ENCODE data around the gene ANGPTL4.
"Not testable (repeated sequence)": the region's sequence is repeated elsewhere in the genome, so short reads cannot be mapped to it uniquely, and the experiment has no call there.

Gene ANGPTL4

DNA sequence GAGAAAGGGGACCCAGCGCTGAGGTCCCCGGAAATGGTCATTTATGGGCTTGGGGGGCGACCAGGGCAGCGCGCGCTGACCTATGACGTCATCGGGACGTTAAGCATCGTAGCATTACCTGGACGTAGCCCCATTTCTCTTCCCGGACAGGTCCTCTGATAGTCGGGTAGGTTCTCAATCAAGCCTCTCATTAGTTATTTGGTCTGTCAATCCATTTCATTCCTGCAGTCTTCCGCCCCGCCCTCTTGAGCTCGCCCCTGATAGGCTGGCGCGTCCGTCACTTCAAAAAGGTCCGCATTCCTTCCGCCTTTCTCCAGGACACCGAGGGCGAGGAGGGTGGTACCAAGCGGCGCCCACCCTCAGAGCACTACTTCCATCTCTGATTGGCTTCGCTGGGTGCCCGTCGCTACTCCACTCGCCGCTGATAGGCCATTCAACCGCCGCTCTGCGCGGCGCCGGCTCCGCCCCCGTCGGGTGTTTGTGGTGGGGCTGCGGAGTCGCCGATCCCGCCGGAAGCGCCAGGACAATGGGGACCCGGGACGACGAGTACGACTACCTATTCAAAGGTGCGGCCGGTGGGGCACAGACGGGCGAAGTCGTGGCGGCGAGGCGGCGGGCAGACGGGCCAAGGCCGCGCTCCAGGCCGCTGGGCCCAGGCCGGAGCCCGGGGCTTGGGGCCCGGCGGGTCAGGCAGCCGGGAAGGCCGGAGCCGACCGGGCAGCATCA, 26.1 kb downstream of the ANGPTL4 start, which contains the start of gene RAB11B:
Gene RAB11B (plus strand): TSS at position 470 of the 726 bp plus-strand sequence. CDS start 57 bp downstream, at position 527.
- DNase-seq (ENCODE audit: low spot score): peak; percentile 100

DNA sequence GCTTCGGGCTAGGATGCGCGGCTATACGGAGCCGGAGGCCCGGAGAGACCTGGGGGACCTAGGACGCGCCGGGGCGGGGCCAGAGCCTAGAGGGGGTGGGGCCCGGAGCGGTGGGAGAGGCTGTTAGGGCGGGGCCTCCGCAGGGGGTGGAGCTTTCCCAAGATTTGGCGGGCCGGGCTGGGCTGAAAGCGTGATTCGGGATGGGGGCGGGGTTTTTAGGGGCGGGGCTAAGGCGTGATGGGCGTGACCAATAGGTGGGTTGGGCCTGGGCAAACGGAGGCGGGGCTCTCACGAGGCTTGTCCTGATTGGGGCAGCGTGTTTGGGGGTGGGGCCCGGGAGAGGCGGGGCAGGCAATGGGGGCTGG, 26.6 kb downstream of the ANGPTL4 start:
- DNase-seq (ENCODE audit: low spot score): peak; percentile 87

DNA sequence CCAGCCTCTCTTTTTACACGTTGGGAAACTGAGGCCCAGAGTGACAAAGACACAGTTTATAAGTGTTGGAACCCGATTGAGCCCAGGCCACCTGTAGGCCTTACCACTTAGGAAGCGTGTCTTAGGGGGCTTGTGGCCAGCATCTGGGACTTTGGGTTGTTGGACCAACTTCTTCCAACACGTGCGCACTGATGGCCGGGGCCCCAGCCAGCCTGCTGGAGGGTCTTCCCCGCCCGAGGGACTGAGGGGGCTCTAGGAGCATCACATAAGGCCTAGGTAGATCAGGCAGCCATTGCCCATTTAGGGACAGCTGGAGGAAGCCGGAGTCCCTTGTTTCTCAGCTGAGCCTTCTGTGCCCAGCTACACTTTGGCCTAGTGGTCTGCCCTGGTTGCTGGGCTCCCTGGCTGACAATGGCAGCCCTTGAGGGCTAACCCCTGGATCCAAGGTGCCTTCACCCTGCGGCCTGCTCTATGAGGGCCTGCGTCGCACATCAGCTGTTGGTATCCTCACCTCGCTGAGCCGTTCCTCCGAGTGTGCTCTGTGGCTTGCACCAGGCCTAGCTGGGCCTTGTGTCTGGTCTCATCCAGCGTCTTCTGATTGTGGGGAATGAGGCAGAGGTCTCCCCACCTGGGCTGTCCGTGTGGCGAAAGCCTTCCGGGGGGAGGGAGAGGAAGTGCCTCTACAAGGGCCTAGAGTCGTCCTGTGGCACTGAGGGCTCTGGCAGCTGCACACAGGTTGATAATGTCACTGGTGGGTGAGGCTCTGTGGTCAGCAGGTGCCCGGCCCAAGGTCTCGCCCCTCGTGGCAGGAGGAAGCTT, 27.5 kb downstream of the ANGPTL4 start:
- no peak for DNase-seq (ENCODE audit: low spot score)

DNA sequence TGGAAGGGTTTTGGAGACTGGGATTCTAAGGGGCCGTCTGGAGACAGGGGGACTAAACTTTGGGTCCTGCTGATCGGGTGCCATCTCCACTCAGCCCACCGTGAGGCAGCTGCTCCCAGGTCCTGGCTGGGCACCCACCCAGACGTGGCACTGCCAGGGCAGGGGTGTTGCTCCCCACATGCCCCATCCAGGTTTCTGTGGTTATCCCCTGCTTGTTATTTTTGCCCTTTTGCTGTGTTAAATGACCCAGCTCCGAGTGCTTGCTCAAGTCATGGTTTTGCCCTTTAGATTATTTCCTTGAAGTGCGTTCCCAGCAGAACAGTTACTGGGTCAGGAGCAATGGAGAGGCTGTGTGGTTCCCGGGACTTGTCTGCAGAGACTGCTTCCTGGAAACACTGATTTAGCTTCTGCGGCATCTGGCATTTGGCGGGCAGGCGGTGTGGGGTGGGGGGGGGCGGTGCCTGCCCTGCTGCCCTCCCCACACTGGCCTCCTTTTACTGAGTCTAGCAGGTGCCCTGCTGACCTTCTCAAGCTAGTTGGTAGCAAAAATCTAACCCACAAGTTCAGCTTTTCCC, 28.1 kb downstream of the ANGPTL4 start:
- DNase-seq (ENCODE audit: low spot score): no peak

DNA sequence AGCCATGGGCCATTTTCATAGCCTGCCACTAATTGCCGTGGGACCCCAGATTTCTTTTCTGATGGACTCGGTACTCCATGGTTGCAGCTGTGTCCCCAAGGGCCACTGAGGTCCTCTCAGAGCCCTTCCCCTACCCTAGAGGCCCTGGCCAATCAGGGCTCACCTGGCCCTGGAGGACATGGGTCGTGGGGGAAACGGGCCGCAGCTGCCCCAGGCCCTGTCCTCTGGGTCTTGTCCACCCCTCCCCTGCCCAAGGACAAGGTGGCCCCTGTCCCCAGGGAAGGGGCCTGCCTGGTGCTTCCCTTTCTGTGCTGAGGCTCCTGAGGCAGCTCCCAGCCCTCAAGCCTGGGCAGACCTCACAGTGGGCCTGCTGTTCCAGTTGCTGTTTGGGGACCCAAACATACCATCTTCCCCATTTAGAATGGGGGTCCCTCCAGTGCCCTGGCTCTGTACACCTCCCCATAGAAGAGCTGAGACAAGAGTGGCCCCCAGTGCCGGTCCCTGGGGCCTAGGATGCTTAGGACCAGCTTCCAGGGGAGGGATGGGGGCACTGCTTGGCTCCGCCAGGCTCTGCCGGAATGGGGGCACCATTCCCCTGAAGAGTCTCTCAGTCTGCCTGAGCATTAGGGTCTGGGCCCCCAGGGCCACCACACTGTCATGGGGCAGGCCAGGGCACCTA, 29.4 kb downstream of the ANGPTL4 start:
- no peak for DNase-seq (ENCODE audit: low spot score)

DNA sequence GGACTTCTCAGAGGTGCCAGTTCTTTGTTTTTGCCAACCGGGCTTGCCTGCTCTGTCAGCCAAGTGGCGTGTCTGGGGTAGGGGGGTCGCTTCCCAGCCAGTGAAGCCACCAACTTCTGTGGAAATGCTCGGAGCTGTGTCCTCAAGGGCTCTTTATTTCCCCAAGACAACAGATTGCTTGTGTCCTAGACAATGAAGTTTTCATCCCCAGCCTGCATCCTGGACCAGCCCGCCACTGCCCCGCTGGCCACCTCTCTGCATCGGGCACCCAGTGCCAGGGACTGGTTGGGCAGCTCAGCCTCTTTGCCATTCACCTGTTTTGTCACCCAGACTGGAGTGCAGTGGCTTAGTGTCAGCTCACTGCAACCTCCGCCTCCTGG, 29.9 kb downstream of the ANGPTL4 start:
- no peak for DNase-seq (ENCODE audit: low spot score)

DNA sequence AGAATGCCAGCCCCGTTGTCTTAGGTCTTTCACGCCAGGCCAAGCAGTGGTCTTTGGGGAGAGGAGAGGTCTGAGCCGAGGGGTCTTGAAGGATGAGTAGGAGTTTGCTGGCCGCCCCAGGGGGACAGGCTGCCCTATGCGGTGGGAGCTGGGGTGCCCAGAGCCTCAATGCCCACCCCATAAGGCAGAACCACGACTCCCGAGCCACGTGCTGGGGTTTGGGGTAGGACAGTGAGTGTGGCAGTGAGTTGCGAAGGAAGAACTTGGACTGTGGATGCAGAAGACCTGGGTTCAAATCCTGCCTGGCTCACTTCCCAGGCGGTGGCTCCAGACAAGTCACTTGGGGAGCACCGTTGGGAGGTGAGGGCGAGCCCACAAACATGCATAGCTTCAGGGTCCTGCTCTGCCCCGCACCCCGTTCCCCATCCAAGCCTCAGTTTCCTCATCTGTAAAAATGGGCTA, 31.7 kb downstream of the ANGPTL4 start:
- no peak for DNase-seq (ENCODE audit: low spot score)

DNA sequence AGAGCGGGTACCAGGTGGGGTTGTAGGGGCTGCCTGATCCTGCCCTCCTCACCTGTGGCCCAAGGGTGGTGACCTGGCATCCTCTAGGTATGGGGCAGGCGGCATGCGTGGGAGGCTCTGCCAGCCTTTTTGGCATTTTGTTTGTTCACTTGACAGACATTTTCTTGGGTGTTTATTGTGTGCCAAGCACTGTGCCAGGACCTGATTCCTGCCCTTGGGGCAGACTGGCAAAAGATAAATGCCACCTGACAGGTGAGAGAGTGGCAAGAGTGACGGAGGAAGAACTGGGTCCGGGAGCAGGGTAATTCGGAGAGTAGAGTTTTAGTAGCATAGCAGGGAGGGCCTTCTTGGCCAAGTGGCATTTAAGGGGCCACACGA, 32.2 kb downstream of the ANGPTL4 start:
- no peak for DNase-seq (ENCODE audit: low spot score)

DNA sequence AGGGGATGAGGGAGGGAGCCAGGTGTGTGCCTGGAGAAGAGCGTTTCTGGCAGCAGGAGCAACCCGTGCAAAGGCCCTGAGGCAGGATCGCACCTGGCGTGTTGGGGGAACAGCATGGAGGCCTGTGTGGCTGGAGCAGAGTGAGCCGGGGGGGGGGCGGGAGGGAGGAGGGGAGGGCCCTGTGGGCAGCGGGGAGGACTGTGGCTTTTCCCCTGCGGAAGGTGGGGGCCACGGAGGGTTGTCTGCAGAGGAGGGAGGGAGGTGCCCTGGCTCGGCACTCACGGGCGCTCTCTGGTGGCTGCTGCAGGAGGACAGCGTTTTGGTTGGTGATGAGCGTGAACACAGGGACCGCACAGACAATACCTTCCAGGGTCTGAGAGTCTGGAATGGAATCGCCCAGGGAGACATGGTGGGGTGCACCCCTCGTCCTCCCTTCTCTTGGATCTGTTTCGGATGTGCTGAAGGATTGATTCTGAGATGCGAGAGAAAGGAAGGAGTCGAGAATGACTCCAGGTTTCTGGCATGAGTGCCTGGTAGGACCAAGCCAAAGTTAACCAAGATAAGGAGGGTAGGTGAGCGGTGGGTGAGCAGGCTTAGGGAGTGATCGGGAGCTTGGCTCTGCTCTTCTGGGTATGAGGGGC, 32.7 kb downstream of the ANGPTL4 start:
- DNase-seq (ENCODE audit: low spot score): peak; percentile 58

DNA sequence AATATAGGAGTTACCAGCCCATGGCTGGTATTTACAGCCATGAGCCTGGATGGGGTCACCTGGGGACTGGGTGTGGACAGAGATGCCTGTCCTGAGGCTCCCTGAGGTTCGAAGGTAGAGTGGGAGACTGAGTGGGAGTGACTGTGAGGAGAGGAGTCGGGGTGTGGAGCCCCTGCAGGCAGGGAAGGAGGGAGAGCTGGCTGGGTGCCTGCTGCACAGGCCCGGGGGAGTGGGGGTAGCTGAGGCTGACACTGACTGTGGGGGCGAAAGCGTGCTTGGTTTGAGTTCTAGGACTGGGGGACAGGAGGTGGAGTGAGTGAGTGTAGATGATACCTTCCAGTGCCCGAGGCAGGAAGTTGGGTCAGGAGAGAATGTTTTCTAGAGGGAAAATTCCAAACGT, 33.3 kb downstream of the ANGPTL4 start:
- DNase-seq (ENCODE audit: low spot score): no peak

DNA sequence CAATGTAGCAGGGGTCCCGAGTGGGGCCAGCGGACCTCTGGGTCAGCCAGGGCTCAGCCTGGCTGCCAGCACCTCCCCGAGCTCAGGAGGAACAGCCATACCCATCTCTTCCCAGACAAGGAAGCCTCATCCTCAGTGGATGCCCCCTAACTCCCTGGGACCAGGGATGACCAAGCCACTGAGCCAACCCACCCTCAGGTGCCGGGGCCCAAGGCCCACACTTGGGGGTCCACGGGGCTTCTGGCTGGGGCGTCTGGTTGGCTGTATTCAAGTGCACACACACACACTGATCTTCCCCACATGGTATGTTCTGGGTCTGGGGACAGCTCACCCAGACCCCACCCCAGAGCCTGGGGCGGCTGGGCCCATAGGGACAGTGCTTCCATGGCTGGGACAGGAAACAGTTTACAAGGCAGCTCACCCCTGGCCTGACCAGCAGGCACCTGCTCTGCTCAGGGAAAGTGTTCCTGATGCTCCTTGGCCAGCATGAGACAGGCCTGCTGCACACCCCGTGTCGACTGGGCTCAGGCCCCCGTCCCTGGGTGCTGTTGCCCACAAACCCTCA, 33.9 kb downstream of the ANGPTL4 start:
- no peak for DNase-seq (ENCODE audit: low spot score)

DNA sequence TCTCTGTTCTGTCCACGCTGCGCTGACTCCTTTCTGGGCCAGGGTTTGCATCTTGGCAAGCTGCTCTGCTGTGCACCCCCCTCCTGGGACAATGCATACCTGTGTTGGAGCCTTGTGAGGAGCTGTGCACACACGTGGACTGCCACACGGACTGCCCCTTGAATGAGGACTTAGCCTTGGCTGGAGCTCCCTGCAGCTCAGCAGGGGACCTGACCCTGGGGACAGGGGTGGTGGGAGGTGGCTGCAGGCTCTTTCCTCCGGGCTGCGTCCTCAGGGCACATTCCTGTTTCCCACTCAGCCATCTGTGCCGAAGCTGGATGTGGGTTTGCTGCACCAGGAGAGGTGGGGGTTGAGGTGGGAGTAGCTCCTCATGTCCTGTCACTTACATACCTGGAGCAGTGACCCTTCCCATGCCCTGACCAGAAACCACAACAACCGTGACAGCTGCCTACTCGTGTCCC, 34.4 kb downstream of the ANGPTL4 start:
- DNase-seq (ENCODE audit: low spot score): no peak

DNA sequence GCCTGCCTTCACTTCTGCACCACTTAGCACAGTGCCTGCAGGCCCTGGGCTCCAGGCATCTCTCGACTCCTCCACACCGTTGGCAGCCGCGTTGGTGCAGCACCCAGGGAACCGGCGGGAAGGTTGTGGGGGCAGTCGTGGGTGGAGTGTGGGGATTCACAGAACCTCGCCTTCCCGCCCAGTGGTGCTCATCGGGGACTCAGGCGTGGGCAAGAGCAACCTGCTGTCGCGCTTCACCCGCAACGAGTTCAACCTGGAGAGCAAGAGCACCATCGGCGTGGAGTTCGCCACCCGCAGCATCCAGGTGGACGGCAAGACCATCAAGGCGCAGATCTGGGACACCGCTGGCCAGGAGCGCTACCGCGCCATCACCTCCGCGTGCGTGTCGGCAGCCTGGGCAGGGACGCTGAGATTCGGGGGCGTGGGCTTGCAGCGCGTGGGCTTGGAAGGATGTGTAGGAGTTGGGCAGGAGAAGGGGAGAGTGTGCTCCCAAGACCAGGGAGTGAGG, 35.8 kb downstream of the ANGPTL4 start:
- no peak for DNase-seq (ENCODE audit: low spot score)

DNA sequence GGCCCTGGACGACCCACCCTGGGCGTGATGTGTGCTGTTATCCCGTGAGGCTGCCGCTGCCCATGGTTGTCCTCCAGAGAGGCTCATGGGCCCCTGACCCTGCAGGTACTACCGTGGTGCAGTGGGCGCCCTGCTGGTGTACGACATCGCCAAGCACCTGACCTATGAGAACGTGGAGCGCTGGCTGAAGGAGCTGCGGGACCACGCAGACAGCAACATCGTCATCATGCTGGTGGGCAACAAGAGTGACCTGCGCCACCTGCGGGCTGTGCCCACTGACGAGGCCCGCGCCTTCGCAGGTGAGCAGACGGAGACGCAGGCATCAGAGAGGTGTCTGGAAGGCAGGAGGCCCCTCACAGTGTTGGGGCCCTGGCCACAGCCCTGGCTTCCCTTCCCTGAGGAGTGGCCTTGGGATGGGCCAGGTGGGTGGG, 38.0 kb downstream of the ANGPTL4 start:
- no peak for DNase-seq (ENCODE audit: low spot score)

DNA sequence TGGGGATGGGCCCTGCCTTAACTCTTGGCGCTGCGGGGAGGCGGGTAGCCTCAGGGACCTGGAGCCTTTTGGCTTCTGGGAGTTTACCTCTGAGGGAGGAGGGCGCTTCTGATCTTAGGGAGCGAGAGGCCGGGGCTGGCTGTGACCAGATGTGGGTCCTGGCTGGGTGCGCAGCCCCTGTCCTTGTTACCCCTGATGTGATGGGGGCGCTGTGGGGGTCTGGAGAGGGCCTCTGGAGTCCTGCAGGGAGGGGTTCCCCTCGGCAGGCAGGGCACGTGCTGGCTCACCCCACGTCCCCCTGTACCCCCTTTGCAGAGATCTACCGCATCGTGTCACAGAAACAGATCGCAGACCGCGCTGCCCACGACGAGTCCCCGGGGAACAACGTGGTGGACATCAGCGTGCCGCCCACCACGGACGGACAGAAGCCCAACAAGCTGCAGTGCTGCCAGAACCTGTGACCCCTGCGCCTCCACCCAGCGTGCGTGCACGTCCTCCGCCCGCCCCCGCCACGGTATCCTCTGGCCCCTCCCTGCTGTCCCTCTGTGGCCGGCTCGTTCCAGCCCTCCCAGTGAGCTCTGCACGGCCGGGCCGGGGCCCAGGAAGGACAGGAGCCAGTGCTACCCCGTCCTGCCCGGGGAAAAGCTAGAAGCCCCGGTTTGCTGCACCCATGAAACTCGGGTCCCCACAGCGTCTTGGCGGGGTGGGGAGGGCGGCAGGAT, 39.3 kb downstream of the ANGPTL4 start:
- no peak for DNase-seq (ENCODE audit: low spot score)

DNA sequence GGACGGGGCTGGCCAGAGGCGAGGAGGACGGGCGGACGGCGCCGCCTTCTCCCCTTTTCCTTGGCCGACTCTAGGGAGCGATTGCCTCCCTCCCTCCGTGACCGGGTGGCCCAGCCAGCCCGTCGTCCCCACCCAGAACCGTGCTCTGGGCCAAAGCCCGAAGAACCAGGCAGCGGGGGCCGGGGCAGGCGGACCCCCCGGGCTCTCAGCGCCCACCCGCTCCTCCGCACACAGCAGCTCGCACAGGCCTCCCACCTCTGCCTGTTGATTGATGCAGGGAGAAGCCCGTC, 39.8 kb downstream of the ANGPTL4 start:
- DNase-seq (ENCODE audit: low spot score): no peak

DNA sequence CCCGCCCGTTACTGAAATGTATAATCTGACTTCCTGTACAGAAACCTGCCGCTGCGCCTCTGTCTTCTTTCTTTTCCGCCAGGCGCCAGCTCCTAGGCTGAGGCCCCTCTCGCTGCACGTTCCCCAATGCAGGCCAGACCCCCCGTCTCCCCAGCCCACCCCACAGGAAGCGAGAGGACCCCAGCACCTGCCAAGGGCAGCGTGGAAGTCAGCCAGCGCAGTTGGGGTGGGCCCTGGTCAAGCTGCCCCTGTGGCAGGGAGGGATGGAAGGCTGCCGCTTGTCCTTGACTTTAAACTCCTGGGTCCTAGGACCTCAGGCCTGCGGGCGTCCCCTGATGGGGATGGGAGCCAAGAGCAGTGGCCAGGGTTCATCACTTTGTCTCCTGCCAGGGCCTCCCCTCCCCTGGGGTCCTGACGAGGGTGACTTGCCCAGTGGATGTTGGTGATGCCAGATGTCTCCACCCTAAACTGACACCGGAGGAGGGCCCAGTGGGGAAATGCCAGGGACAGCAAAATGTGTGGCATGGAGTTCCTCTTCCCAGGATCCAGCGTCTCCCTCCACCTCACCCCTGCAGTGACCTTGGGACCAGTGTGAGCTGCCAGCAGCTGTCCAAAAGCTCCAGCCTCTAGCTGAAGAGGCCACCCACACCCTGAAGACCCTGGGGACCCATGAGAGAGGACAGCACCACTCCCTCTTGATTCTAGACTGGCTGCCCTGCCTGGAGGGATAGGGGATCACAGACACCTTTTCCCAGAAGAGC, 40.6 kb downstream of the ANGPTL4 start:
- no peak for DNase-seq (ENCODE audit: low spot score)

DNA sequence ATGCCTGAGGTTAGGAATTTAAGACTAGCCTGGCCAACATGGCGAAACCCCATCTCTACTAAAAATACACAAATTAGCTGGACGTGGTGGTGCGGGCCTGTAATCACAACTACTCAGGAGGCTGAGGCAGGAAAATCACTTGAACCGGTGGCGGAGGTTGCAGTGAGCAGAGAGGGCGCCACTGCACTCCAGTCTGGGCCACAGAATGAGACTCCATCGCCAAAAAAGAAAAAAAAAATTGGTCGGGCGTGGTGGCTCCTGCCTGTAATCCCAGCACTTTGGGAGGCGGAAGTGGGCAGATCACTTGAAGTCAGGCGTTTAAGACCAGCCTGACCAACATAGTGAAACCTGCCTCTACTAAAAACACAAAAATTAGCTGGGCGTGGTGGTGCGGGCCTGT, 46.8 kb downstream of the ANGPTL4 start:
- not testable (repeated sequence) for DNase-seq (ENCODE audit: low spot score)

DNA sequence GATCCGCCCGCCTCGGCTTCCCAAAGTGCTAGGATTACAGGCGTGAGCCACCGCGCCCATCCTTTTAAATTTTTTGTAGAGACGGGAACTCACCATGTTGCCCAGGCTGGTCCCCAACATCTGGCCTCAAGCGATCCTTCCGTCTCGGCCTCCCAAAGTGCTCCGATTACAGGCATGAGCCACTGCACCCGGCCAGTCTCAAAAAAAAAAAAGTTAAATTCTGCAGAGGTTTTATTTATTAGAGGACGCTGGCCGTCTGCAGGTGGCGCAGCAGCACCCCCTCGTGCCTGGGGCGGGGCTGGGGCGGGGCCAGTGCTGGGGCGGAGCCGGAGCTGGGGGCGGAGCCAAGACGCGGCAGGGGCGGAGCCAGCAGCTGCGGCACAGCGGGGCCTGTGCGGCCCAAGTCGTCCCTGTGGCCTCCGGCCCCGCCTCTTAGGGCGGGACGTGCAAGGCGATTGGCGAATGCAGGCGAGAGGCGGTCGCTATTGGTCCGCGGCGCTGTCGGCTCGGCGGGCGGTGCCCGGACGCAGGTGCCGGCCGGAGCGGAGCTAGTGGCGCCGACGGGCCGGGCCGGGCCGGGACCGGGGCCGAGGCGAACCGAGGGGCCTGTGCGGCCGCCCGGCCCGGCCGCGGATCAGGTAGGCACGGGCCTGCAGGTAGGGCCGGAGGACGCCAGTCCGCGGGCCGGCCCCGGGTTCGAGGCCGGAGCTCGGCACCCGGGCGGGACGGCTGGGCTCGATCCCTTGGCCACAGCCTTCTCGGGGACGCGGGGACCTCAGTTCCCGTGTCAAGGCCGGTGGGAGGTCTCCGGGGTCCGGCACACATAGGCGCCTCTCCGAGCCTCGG, 49.1 kb downstream of the ANGPTL4 start, which contains the start of gene MARCHF2:
Gene MARCHF2 (plus strand): TSS at position 523 of the 846 bp plus-strand sequence. CDS start 8,536 bp downstream, outside the sequence.
- peak; percentile 94 for DNase-seq (ENCODE audit: low spot score)
